ENCODE data around the gene FHOD3. TPM values are rescaled to one million over a fixed set of nuclear protein-coding genes. Genes with fewer than 3 reads are reported as not detected.

FHOD3 gene
- total RNA-seq, 1 donor: 13.0 TPM

- no peak for TF ChIP-seq CTCF (IDR thresholded peaks at IDR 0.05; ENCODE audit: extremely low read depth, low read depth, low read length)
- H3K9me3 ChIP-seq (ENCODE audit: low read depth, low read length): no peaks in the 10 kb centered on the region
- no peak overlapping the region for H3K27ac ChIP-seq (ENCODE audit: low read depth, low read length)
- H3K79me2 ChIP-seq (ENCODE audit: insufficient read depth, low read length): peaks cover 6% of the 10 kb centered on the region
- no peak overlapping the region for H2AFZ ChIP-seq (ENCODE audit: low read length)
- H3K4me1 ChIP-seq (ENCODE audit: insufficient read depth, low read length): no peaks in the 10 kb centered on the region
- no peak overlapping the region for H3K4me2 ChIP-seq (ENCODE audit: insufficient read depth, low read length)
- H3K36me3 ChIP-seq (ENCODE audit: insufficient read depth, low read length): no peaks in the 10 kb centered on the region
- H3K4me3 ChIP-seq (ENCODE audit: insufficient read depth, low read length): no peak overlapping the region
- H4K20me1 ChIP-seq (ENCODE audit: insufficient read depth, low read length): no peaks in the 10 kb centered on the region
- no peak for DNase-seq (ENCODE audit: insufficient read length, low spot score, missing footprints)
- no peaks in the 10 kb centered on the region for H3K27me3 ChIP-seq (ENCODE audit: insufficient read depth, low read length)
Measured at GRCh38 chr18:36458306-36458705, 160.8 kb downstream of the FHOD3 start.

GRCh38 chr18:36459203-36459602 is 161.7 kb downstream of the FHOD3 start:
- no peak for DNase-seq (ENCODE audit: insufficient read length, low spot score, missing footprints)
- no peak overlapping the region for H2AFZ ChIP-seq (ENCODE audit: low read length)
- no peak overlapping the region for H3K27ac ChIP-seq (ENCODE audit: low read depth, low read length)
- H3K36me3 ChIP-seq (ENCODE audit: insufficient read depth, low read length): no peaks in the 10 kb centered on the region
- no peaks in the 10 kb centered on the region for H3K9me3 ChIP-seq (ENCODE audit: low read depth, low read length)
- no peaks in the 10 kb centered on the region for H4K20me1 ChIP-seq (ENCODE audit: insufficient read depth, low read length)
- peaks cover 2% of the 10 kb centered on the region for H3K79me2 ChIP-seq (ENCODE audit: insufficient read depth, low read length)
- H3K4me1 ChIP-seq (ENCODE audit: insufficient read depth, low read length): no peaks in the 10 kb centered on the region
- no peak overlapping the region for H3K4me2 ChIP-seq (ENCODE audit: insufficient read depth, low read length)
- no peak for TF ChIP-seq CTCF (IDR thresholded peaks at IDR 0.05; ENCODE audit: extremely low read depth, low read depth, low read length)
- H3K4me3 ChIP-seq (ENCODE audit: insufficient read depth, low read length): no peak overlapping the region
- H3K27me3 ChIP-seq (ENCODE audit: insufficient read depth, low read length): no peaks in the 10 kb centered on the region

GRCh38 chr18:36459786-36460185 is 162.3 kb downstream of the FHOD3 start:
- no peak overlapping the region for H3K4me3 ChIP-seq (ENCODE audit: insufficient read depth, low read length)
- H3K36me3 ChIP-seq (ENCODE audit: insufficient read depth, low read length): no peaks in the 10 kb centered on the region
- H3K27ac ChIP-seq (ENCODE audit: low read depth, low read length): no peak overlapping the region
- H3K4me1 ChIP-seq (ENCODE audit: insufficient read depth, low read length): no peaks in the 10 kb centered on the region
- DNase-seq (ENCODE audit: insufficient read length, low spot score, missing footprints): no peak
- H3K4me2 ChIP-seq (ENCODE audit: insufficient read depth, low read length): no peak overlapping the region
- TF ChIP-seq CTCF (IDR thresholded peaks at IDR 0.05; ENCODE audit: extremely low read depth, low read depth, low read length): no peak
- H3K9me3 ChIP-seq (ENCODE audit: low read depth, low read length): no peaks in the 10 kb centered on the region
- peaks cover 2% of the 10 kb centered on the region for H3K79me2 ChIP-seq (ENCODE audit: insufficient read depth, low read length)
- H4K20me1 ChIP-seq (ENCODE audit: insufficient read depth, low read length): no peaks in the 10 kb centered on the region
- no peak overlapping the region for H2AFZ ChIP-seq (ENCODE audit: low read length)
- H3K27me3 ChIP-seq (ENCODE audit: insufficient read depth, low read length): no peaks in the 10 kb centered on the region

GRCh38 chr18:36460324-36460850 is 162.9 kb downstream of the FHOD3 start:
- Histone ChIP-seq H3K9me3 (ENCODE audit: low read depth, low read length) (no peaks in the 10 kb centered on the region), H3K4me3 (ENCODE audit: insufficient read depth, low read length) (no peak overlapping the region), H3K79me2 (ENCODE audit: insufficient read depth, low read length) (no peaks in the 10 kb centered on the region), H3K27ac (ENCODE audit: low read depth, low read length) (no peak overlapping the region), H3K27me3 (ENCODE audit: insufficient read depth, low read length) (no peaks in the 10 kb centered on the region), H3K4me2 (ENCODE audit: insufficient read depth, low read length) (no peak overlapping the region), H3K4me1 (ENCODE audit: insufficient read depth, low read length) (no peaks in the 10 kb centered on the region), H2AFZ (ENCODE audit: low read length) (no peak overlapping the region), H3K36me3 (ENCODE audit: insufficient read depth, low read length) (no peaks in the 10 kb centered on the region), H4K20me1 (ENCODE audit: insufficient read depth, low read length) (no peaks in the 10 kb centered on the region)
- DNase-seq (ENCODE audit: insufficient read length, low spot score, missing footprints): no peak
- no peak for TF ChIP-seq CTCF (IDR thresholded peaks at IDR 0.05; ENCODE audit: extremely low read depth, low read depth, low read length)
